Lower leg skin (tissue), 4 donors: ENCODE data around the gene CLASP1. TPM values are rescaled to one million over a fixed set of nuclear protein-coding genes. Genes with fewer than 3 reads are reported as not detected.
"Not testable (repeated sequence)": the region's sequence is repeated elsewhere in the genome, so short reads cannot be mapped to it uniquely, and the experiment has no call there.

ENCODE experiments used
- DNase-seq, 2 donors: peaks; one replicate each; pipeline ENCODE4 v3.0.0-alpha.2; 2019; ENCODE audit warnings: low spot score in 2 of 2
- H3K4me3 ChIP-seq: fragments of 200-600 bp; sonication (generic); 2 replicates; pipeline ENCODE4 v1.5.1; 2017; ENCODE audit warnings: mild to moderate bottlenecking, low read depth; ENCODE audit not compliant: poor library complexity, severe bottlenecking
- POLR2A ChIP-seq, 2 donors: fragments of 450-650 bp; IDR thresholded peaks; one replicate each; pipeline ENCODE4 v1.6.1; 2016 to 2017; ENCODE audit warnings: antibody characterized with exemption in 2 of 2, mild to moderate bottlenecking in 1 of 2, moderate library complexity in 1 of 2
- WGBS, 2 donors: methylation state at CpG; one replicate each; pipeline ENCODE4 v1.1.5; 2018; 5-methylcytosine and 5-hydroxymethylcytosine counted together
- intact Hi-C: fragments of 100-400 bp; cut with DNase I; formaldehyde crosslinking; loops from one replicate; pipeline ENCODE4 v1.15.0; 2023; ENCODE audit warnings: low total_unique reads
- total RNA-seq, 4 donors: library from RNA; depleted of rRNA; stranded (reverse); fragments of >200 nt; gene quantifications; one replicate each; pipeline ENCODE4 v1.1.0, GENCODE V29; 2016
- TF ChIP-seq, protein P1 (sequence below), 3 donors: fragments of 450-650 bp; IDR thresholded peaks; one replicate each; pipeline ENCODE4 v1.5.1; 2016; ENCODE audit warnings: antibody characterized with exemption in 3 of 3, mild to moderate bottlenecking in 3 of 3, moderate library complexity in 2 of 3

Gene CLASP1
- total RNA-seq, 4 donors from 2014 or later = 56.8 to 88.4 (median 69.0) TPM

DNA sequence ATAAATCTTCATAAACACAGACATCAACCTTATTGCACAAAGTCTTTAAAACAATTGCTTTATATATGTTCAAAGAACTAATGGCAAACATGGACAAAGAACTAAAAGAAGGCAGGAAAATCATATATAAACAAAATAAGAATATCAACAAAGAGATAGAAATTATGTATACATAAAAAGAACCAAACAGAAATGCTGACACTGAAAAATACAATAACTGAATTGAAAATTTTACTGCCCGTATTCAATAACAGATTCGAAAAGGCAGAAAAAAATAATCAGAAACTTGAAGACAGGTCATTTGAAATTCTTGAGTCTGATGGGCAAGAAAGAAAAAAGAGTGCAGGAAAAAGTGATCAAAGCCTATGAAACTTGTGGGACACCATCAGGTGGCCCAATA lies 342.2 kb downstream of the CLASP1 start:
- 92 to 97% methylated on average over 2 of the region's 2 CpGs for WGBS, 2 donors
- no peak overlapping the region for H3K4me3 ChIP-seq
- intact Hi-C loops = no loop called here
- no peak for DNase-seq
- TF ChIP-seq, protein P1, sequence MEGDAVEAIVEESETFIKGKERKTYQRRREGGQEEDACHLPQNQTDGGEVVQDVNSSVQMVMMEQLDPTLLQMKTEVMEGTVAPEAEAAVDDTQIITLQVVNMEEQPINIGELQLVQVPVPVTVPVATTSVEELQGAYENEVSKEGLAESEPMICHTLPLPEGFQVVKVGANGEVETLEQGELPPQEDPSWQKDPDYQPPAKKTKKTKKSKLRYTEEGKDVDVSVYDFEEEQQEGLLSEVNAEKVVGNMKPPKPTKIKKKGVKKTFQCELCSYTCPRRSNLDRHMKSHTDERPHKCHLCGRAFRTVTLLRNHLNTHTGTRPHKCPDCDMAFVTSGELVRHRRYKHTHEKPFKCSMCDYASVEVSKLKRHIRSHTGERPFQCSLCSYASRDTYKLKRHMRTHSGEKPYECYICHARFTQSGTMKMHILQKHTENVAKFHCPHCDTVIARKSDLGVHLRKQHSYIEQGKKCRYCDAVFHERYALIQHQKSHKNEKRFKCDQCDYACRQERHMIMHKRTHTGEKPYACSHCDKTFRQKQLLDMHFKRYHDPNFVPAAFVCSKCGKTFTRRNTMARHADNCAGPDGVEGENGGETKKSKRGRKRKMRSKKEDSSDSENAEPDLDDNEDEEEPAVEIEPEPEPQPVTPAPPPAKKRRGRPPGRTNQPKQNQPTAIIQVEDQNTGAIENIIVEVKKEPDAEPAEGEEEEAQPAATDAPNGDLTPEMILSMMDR (IDR thresholded peaks at IDR 0.05) = no peak
- TF ChIP-seq POLR2A (IDR thresholded peaks at IDR 0.05) = no peak

DNA sequence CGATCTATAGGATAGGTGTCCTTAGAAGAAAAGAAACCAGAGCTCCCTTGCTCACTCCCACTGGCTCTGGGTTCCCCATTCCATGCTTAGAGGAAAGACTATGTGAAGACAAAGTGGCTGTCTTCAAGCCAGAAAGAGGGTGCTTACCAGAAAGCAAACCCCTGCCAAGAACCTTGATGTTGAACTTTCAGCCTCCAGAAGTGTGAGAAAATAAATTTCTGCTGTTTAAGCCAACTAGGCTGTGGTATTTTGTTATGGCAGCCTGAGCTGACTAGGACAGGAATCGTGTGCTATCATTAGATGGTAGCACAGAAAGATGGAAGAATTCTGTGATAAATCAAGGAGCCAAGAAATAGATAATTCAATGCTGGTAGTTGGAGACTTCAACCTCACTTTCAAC lies 344.3 kb downstream of the CLASP1 start:
- WGBS, 2 donors = 78 to 87% methylated on average over 2 of the region's 2 CpGs
- no peak for DNase-seq
- intact Hi-C loops = no loop called here
- H3K4me3 ChIP-seq = no peak overlapping the region
- TF ChIP-seq POLR2A (IDR thresholded peaks at IDR 0.05) = no peak
- TF ChIP-seq, protein P1 (IDR thresholded peaks at IDR 0.05) = no peak

DNA sequence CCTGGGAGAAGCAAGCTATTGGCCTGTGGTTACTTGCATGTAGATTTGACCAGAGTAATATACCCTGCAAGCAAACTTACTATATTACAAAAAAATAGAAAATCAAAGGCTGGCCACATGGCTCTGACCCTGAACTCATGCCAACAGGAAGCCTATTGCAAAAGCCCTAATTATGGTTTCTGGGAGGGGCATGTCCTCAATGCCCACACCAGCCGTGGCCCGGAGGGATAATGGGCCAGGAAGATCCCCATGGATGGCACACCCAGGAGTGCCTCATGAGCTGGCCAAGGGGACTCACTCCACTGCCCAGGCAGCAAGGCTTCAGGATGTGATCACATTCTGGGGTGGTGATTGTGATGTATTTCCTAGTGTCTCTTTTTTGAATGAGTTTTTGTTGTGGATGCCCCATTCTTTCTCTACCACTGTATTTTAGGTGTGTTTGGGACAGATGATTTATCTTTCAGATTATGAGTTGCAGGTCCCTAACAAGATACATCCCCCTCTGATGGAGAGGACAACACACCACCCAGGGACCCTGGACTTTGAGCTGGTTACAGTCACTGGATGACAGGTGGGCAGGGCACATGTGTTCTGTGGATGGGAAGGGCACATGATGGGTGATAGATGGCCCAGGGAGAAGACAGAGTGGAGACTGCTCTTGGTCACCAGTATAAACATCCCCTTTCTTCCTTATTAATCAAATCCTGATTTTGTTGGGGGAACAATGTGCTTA lies 345.6 kb downstream of the CLASP1 start:
- 36 to 57% methylated on average over 2 of the region's 2 CpGs for WGBS, 2 donors
- intact Hi-C loops = no loop called here
- H3K4me3 ChIP-seq = no peak overlapping the region
- peak in 1 of 2 donors; percentile 70 for DNase-seq
- no peak for TF ChIP-seq POLR2A (IDR thresholded peaks at IDR 0.05)
- TF ChIP-seq, protein P1 (IDR thresholded peaks at IDR 0.05) = no peak

DNA sequence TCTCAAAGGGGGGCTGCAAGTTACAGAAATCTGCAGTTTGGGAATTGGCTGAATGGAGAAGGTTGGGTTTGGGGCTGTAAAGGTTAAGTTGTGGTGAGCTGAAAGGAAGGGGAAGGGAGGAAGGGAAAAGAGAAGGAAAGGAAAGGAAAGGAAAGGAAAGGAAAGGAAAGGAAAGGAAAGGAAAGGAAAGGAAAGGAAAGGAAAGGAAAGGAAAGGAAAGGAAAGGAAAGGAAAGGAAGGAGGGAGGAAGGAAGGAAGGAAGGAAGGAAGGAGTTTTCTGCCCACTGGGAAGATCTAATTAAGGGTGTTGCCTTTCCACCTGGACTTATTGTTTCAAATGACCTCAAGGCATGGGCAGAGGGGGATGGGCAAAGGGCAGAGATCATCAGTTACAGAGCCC lies 348.1 kb downstream of the CLASP1 start:
- H3K4me3 ChIP-seq, intact Hi-C loops, DNase-seq: not testable (repeated sequence)

DNA sequence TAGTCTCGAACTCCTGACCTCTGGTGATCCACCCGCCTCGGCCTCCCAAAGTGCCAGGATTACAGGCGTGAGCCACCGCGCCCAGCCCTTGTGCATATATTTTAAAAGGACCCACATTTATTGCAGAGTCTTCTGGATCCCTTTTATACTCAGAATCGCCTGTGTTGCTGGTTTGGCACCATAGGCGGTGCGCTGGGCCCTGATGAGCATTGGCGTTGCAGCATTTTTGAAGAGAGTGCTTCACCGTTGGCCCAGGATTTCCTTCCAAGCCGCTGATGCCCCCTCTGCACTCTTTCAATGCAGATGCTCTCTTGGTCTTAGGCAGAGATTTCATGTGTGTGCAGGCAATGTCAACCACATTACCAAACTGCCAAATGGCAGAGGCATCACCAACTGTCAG lies 350.8 kb downstream of the CLASP1 start:
- intact Hi-C loops = no loop called here
- H3K4me3 ChIP-seq = no peak overlapping the region
- WGBS, 2 donors = 88 to 91% methylated on average over 12 of the region's 12 CpGs
- TF ChIP-seq, protein P1 (IDR thresholded peaks at IDR 0.05) = no peak
- TF ChIP-seq POLR2A (IDR thresholded peaks at IDR 0.05) = no peak
- DNase-seq = peak in 1 of 2 donors; percentile 69

DNA sequence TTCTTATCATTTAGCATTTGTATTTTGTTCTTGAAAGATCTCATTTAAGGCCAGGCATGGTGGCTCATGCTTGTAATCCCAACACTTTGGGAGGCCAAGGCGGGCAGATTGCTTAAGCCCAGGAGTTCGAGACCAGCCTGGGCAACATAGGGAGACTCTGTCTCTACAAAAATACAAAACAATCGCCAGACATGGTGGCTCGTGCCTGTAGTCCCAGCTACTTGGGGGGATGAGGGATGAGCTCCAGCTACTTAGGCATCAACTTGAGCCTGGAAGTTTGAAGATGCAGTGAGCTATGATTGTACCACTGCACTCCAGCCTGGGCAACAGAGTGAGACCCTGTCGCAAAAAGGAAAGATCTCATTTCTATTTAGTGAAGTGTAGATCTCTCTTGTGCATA lies 351.4 kb downstream of the CLASP1 start:
- WGBS, 2 donors = 84 to 88% methylated on average over 5 of the region's 5 CpGs
- H3K4me3 ChIP-seq, intact Hi-C loops: not testable (repeated sequence)
- DNase-seq = peak in 1 of 2 donors; percentile 28

DNA sequence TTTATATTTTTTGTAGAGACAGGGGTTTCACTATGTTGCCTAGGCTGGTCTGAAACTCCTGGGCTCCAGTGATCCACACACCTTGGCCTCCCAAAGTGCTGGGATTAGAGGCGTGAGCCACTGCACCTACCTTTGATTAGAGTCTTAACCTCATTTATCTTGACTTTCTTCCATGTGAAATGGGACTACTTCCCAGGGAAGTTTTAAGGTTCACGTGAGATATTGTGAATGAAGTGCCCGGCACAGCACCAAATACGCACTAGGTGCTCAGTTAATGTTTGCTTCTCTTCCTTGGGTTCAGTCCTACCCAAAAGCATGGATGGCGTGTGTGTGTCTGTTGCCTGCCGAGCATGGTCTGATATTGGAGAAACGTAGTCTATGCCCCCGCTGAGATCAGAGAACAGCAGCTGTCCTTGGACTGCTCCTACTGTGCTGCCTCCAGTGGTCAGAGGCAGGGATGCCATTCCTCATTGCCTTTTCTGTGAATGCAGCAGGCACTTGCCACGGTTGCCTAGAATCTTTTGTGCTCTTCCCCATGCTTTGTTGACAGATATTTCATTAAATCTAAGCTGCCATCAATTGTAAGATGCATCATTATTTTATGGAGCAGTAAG lies 351.9 kb downstream of the CLASP1 start:
- TF ChIP-seq, protein P1 (IDR thresholded peaks at IDR 0.05) = no peak
- no peak for TF ChIP-seq POLR2A (IDR thresholded peaks at IDR 0.05)
- no peak overlapping the region for H3K4me3 ChIP-seq
- peak in 1 of 2 donors; percentile 50 for DNase-seq
- intact Hi-C loops = no loop called here
- WGBS, 2 donors = 55 to 56% methylated on average over 9 of the region's 9 CpGs
